Tibial artery (tissue), 4 donors: ENCODE measurements around the gene GPATCH1.

Experiments
- DNase-seq, 2 donors: peaks; one replicate each; pipeline ENCODE4 v3.0.0-alpha.2; 2019
- H3K27ac ChIP-seq, 2 donors: fragments of 200-600 bp; sonication (generic) in 1 of 2; 1 replicate in 1 of 2; 2 replicates in 1 of 2; pipeline ENCODE4 v1.5.1; 2018 to 2019; ENCODE audit warnings: mild to moderate bottlenecking in 1 of 2
- H3K27me3 ChIP-seq, 2 donors: fragments of 200-600 bp; sonication (generic) in 1 of 2; one replicate each; pipeline versions ENCODE4 v1.5.1 to v1.6.0; 2016 to 2019
- H3K36me3 ChIP-seq, 3 donors: fragments of 200-600 bp; sonication (generic) in 2 of 3; one replicate each; pipeline ENCODE4 v1.5.1; 2016 to 2019; ENCODE audit warnings: mild to moderate bottlenecking in 2 of 3
- H3K4me1 ChIP-seq, 4 donors: fragments of 200-600 bp; sonication (generic) in 2 of 4; 1 replicate in 3 of 4; 2 replicates in 1 of 4; pipeline ENCODE4 v1.5.1; 2016 to 2019
- H3K4me3 ChIP-seq, 2 donors: fragments of 200-600 bp; sonication (generic) in 1 of 2; 1 replicate in 1 of 2; 2 replicates in 1 of 2; pipeline ENCODE4 v1.5.1; 2018 to 2019; ENCODE audit warnings: mild to moderate bottlenecking in 2 of 2
- H3K9me3 ChIP-seq, 3 donors: fragments of 200-600 bp; sonication (generic) in 1 of 3; one replicate each; pipeline ENCODE4 v1.5.1; 2016 to 2019
- CTCF ChIP-seq, 2 experiments: fragments of 200-600 bp in 1 of 2; fragments of 450-650 bp in 1 of 2; IDR thresholded peaks; one replicate each; pipeline ENCODE4 v1.5.1; 2017 to 2019; ENCODE audit warnings: antibody characterized with exemption in 2 of 2, mild to moderate bottlenecking in 1 of 2, moderate library complexity in 1 of 2
- intact Hi-C: fragments of 100-400 bp; cut with DNase I; formaldehyde crosslinking; loops from one replicate; pipeline ENCODE4 v1.15.0; 2023; ENCODE audit warnings: low total_unique reads

The GPATCH1 gene

GRCh38 chr19:33098055-33098534 is 17.1 kb downstream of the GPATCH1 start:
- H3K27ac ChIP-seq: no peak overlapping the region
- peaks cover 68 to 96% (median 93%) of the 10 kb centered on the region in 3 donors for H3K36me3 ChIP-seq
- H3K4me1 ChIP-seq: no peaks in the 10 kb centered on the region
- no peak for DNase-seq
- no peaks in the 10 kb centered on the region for H3K27me3 ChIP-seq
- no peak for TF ChIP-seq CTCF (IDR thresholded peaks at IDR 0.05)
- intact Hi-C loops: no loop called here
- H3K4me3 ChIP-seq: no peak overlapping the region
- no peaks in the 10 kb centered on the region for H3K9me3 ChIP-seq

- intact Hi-C loops: no loop called here
- no peaks in the 10 kb centered on the region for H3K9me3 ChIP-seq
- H3K27me3 ChIP-seq: no peaks in the 10 kb centered on the region
- no peak overlapping the region for H3K27ac ChIP-seq
- H3K4me1 ChIP-seq: no peaks in the 10 kb centered on the region
- TF ChIP-seq CTCF (IDR thresholded peaks at IDR 0.05): no peak
- H3K36me3 ChIP-seq: peaks cover 51 to 92% (median 86%) of the 10 kb centered on the region in 3 donors
- no peak overlapping the region for H3K4me3 ChIP-seq
- DNase-seq: no peak
These were observed 20.1 kb downstream of the GPATCH1 start for GRCh38 chr19:33100894-33101644.

- TF ChIP-seq CTCF (IDR thresholded peaks at IDR 0.05): no peak
- no peak for DNase-seq
- Histone ChIP-seq H3K36me3 (peaks cover 51 to 92% (median 84%) of the 10 kb centered on the region in 3 donors), H3K27me3 (no peaks in the 10 kb centered on the region), H3K9me3 (no peaks in the 10 kb centered on the region), H3K4me3 (no peak overlapping the region), H3K27ac (no peak overlapping the region), H3K4me1 (no peaks in the 10 kb centered on the region)
- intact Hi-C loops: no loop called here
These were observed 21.9 kb downstream of the GPATCH1 start for GRCh38 chr19:33102893-33103292.

GRCh38 chr19:33108161-33108560 is 27.2 kb downstream of the GPATCH1 start:
- Histone ChIP-seq H3K27ac (no peak overlapping the region), H3K4me1 (no peaks in the 10 kb centered on the region), H3K4me3 (no peak overlapping the region), H3K27me3 (no peaks in the 10 kb centered on the region), H3K36me3 (peaks cover 78 to 96% (median 86%) of the 10 kb centered on the region in 3 donors), H3K9me3 (no peaks in the 10 kb centered on the region)
- DNase-seq: no peak
- no peak for TF ChIP-seq CTCF (IDR thresholded peaks at IDR 0.05)
- intact Hi-C loops: no loop called here

GRCh38 chr19:33110137-33110910 is 29.3 kb downstream of the GPATCH1 start:
- Histone ChIP-seq H3K9me3 (no peaks in the 10 kb centered on the region), H3K27ac (no peak overlapping the region), H3K27me3 (no peaks in the 10 kb centered on the region), H3K36me3 (peaks cover 82 to 97% (median 93%) of the 10 kb centered on the region in 3 donors), H3K4me1 (no peaks in the 10 kb centered on the region), H3K4me3 (no peak overlapping the region)
- intact Hi-C loops: no loop called here
- TF ChIP-seq CTCF (IDR thresholded peaks at IDR 0.05): no peak
- no peak for DNase-seq
